Myocyte (in vitro differentiated cells): ENCODE results near the gene SAFB2. TPM values are rescaled to one million over a fixed set of nuclear protein-coding genes. Genes with fewer than 3 reads are reported as not detected.
"Not testable (repeated sequence)": the region's sequence is repeated elsewhere in the genome, so short reads cannot be mapped to it uniquely, and the experiment has no call there.

Experiments used
- DNase-seq: peaks from one replicate; pipeline ENCODE4 v3.0.0-alpha.2; 2012; ENCODE audit warnings: low read depth
- total RNA-seq: library from RNA; depleted of rRNA; stranded (reverse); fragments of >200 nt; gene quantifications from 2 replicates; pipeline ENCODE4 v1.2.3, GENCODE V29; 2014

The SAFB2 gene
- total RNA-seq, 1 donor from 2014 or later, result 30.8 TPM

DNA sequence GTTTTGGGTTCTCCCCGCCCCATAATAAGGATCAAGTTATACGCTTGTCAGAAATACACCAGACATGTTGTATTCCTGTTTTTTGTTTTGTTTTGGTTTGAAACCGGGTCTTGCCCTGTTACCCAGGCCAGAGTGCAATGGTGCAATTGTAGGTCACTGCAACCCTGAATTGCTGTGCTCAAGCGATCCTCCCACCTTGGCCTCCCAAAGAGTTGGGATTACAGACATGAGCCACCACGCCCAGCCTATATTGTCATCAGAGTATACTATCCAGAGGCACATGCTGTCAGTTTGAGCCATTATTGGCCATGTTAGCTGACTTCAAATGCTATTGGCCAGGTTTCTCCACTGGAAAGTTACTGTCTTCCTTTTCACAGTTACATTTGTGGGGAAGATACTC is 10.1 kb upstream of the SAFB2 start:
- DNase-seq, result no peak

DNA sequence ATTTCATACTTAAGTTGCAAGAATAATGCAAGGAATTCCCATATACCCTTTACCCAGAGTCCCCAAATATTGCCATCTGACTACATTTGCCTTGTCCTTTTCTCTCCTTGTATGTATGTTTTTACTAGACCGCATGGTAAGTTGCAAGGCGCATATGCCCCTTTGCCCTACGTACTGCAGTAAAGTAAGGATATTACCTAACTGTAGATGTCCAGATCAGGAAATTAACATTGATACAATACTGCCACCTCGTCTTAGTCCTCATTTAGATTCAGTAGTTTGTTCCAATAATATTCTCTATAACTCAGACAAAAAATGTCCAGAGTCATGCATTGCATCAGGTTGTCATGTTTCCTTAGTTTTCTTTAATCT is 9.7 kb upstream of the SAFB2 start:
- no peak for DNase-seq

DNA sequence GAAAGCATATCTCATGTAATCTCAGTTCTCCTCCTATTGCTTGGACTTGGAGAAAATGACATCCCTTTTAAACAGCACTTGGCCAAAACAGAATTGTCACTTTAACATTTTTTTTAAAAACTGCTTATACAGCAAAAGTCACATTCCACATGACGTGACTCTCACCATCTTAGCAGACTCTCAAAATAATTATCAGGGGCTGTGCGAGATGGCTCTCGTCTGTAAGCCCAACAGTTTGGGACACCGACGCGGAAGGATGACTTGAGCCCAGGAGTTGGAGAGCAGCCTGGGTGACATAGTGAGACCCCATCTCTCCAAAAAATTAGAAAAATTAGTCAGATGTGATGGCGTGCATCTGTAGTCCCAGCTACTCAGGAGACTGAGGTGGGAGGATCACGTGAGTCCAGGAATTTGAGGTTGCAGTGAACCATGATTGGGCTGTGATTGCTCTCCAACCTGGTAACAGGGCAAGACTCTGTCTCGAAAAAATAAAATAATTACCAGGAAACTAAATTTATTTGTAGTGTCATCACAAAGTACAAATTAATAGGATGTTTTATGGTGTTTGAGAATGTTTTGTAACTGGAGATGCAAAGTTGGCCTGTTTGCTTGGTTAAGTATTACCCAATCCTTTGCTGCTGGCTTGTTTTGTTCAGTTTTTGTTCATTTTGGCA is 9.1 kb upstream of the SAFB2 start:
- no peak for DNase-seq

DNA sequence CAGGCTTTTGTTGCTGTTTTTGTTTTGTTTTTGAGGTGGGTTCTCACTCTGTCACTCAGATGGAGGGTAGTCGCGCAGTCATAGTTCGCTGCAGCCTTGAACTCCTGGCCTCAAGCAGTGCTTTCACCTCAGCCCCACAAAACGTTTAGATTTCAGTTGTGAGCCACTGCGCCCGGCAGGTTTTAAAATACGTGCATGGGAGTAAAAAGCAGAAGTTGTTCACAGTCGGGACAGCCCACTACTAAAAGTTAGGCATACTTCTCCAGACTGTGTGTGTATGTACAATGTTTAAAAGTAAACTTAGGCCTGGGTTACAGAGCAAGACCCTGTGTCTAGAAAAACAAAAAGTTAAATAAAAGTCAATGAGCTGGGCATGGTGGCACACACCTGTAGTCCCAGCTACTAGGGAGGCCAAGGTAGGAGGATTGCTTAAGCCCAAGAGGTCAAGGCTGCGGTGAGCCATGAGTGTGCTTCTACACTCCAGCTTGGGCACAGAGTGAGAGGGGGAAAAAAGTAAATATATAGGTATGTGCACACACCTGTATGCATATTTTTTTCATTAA is 6.4 kb upstream of the SAFB2 start:
- DNase-seq, result no peak

DNA sequence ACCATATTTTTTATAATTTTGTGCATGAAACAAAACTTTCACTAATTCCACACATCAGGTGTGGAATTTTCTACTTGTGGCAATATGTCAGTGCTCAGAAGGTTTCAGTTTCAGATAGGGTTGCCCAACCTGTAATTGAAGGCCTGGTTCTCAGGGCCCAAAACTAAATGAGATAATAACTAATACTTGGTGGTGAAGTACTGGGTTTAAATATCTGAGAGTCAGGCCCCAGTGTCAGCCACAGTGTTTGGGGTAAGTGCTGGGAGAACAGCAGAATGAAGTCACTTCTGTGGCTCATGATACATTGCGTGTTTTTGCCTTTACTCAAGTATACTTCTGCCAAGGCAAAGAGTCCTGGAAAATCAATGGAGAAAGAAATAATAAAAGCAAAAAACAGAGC is 5.9 kb upstream of the SAFB2 start:
- peak; percentile 9 for DNase-seq

DNA sequence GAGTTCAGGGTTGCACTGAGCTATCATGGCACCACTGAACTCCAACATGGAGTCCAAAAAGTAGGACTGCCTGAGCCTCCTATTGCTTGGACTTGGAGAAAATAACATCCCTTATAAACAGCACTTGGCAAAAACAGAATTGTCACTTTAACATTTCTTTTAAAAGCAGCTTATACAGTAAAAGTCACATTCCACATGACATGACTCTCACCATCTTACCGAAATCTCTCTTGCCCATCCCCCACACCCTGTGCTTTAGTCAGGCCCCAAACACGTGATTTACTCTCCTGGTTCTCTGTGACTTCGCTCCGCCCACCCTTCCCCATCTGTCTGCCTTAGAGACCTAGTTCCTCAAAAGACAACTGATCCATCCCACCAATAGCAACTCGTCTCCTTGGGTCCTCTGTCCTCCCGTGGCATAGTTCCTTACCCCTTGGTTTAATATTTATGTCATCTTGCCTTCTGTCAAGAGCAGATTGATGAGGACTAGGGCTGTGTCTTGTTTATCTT is 4.9 kb upstream of the SAFB2 start:
- DNase-seq, result peak; percentile 30

DNA sequence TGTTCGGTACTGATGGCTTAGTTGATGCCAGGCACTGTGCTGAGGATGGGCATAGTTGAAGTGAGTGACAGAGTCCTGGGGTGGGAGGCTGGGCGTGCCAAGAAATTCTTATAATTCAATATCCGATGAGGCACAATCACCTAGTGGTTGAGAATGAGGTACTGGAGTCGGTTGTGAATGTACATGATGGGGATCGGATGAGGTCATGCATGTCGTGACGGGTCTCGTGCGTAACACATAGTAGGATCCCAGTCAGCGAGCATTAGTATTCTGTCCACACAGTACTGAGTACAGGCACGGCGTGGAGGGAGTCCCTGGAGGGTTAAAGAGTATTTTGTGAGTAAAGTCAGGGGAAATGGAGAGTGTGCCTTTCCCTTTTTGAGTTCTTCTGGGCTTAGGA is 3.1 kb upstream of the SAFB2 start:
- no peak for DNase-seq

DNA sequence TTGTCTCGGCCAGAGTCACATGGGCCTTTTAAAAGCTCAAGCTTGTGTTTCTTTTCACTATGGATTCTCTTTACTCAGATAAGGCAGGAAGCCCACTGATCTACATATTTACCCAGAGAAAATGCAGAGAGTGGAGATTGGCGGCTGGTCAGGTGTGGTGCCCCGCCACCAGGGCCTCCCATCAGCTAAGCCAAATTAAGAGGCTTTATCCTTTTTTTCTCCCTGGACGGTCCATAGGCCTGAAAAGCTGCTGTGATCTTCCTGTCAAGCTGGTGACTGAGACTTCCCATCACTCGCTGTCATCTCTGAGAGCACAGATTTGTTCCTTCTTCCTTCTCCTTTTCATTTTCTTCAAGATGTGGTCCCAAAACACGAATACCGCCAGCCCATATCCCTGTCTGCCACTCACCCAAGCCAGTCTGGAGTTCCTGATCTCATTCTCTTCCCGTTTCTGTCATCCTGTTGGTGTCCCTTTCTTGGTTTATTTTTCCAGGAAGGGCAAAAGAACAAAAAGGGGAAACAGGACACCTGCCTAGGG is 2.2 kb upstream of the SAFB2 start:
- DNase-seq, result no peak

DNA sequence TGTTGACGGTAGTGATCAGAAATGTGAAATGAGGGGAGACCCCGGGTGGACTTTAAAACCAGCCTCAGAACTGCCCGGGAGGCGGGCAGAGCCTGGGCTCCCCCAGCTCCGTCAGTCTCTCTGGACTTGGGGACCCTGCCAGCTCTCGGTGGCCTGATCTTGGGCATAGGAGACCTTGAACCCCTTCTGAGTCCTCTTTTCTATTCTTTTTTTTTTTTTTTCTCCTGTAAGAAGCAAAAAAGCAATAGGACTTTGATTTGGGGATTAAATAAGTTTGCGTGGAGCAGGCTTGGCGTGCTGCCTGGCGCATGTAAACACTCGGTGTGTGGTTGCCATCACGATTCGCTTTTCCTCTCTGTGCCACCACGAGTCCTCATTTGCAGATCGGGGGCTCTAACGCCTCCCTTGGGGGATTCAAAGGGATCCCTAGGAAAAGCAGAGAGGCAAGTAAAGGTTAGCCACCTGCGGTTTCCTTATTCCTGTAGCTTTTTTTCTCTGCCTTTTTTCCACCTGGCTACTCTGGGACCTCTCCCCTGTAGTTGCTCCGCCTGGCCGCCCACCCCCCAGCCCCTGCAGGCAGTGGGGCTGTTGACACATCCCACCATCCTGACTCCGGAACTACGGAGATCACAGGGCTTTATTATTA is 1.6 kb upstream of the SAFB2 start:
- DNase-seq, result peak; percentile 36

DNA sequence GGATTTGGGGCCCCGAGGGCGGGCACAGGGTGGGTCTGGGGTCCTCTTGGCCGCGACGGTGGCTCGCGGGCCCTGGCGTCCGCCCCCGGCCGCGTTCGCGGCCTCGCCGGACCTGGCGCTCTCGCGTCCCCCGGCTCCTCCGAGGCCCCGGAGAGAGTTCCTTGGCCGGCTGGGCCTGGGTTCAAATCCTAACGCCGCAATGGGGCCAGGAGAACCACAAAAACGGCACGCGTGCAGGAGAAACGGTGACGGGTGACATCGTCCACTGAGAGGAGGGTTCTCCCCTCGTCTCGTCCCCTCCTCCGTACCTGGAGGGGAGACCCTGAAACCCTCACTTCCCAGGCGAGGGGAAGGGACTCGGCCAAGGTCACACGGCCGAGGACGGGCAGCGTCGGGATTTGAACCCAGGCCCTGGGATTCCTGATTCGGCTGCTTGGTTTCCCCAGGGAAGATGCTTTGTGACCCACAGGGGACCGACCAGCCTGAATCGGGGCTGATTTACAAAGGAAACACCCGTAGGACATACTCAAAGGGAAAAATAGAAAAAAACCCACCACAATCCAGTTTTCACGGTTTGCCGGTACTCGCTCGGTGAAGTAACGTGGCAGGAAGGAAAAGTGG is 931 bp upstream of the SAFB2 start:
- peak; percentile 19 for DNase-seq

DNA sequence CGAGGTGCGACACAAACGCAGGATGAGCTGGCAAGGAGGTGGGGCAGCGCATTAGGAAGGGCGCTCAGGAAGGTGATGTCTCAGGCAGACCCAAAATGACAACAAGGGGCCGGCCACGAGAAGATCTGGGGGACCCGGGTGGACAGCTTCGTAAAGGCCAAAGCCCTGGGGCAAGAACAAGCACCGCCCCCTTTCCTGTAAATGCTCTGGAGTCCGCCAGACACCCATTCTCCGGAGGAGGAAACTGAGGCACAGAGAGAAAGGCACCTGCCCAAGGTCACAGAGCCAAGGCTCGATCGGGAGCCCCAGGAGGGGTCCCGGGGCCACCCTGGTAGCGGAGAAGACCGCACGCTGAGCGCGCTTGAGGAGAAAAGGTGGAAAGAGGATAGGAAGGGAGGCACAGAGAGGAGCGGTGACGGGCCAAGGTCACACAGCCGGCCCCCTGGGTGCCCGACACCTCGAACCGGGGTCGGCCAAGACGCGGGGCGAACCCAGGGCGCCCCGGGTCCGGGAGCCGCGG is 571 bp downstream of the SAFB2 start:
- DNase-seq, result peak; percentile 19

DNA sequence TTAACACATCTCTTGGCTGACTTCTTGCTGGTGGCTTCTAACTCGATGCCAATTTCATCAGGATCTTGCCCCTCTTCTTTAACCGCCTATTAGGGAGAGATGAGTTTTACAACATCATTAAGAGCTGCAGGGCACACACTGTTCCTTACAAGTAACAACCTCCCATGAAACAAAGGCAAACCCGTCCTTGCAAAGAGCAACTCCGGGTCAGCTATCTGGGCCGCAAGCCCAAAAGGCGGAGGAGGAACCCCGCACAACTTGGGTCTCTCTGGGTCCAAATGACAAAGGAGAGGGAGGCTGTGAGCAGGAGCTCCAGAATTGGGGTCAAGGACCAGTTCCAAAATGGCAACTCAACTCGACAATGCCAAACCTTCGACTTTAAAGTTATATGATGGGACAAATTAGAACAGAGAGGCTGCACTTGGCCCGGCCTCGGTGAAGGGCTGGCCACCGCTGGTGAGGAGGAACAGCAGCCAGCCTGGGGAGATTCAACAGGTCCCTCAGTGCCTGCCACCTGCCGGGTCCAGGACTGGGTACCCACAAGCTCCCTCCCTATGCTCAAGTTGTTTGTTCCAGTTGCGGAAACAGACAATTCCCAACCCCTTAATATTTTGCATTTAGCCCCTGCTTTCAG is 1.1 kb downstream of the SAFB2 start:
- DNase-seq, result no peak

DNA sequence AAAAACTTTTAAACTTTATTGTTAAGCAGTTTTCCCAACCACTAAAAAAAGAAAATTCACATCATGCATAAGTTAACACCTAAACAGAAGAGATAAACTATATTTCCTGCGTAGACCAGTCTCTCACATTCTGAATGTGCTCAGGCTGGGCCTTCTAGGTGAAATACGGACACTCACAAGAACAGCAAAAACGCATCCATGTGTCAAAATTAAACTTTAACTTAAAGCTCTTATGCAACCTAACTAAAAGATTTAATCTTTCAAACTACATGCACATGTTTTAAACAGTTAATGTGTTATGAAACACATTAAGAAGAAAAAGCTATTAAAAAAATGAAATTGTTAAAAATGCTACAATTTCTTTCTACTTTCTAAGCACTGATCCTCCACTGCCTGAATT is 2.6 kb downstream of the SAFB2 start:
- no peak for DNase-seq

DNA sequence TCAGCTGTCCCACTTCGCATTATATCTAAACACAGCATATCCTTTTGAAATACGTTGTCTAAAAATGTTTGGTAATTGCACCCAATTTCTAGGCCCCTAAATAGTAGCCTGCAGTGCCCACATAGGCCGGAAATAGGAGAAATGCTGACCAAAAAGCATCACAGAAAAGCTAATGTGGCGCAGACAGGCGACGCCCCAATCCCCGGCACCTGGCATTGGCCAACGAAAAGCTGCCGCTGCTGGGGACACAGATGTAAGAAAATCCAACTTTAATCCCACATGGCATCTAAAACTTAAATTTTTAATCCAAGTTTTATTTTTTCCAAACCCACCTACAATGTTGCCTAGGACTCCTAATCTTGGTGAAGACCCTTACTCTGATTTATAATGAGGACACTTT is 4.0 kb downstream of the SAFB2 start:
- no peak for DNase-seq

DNA sequence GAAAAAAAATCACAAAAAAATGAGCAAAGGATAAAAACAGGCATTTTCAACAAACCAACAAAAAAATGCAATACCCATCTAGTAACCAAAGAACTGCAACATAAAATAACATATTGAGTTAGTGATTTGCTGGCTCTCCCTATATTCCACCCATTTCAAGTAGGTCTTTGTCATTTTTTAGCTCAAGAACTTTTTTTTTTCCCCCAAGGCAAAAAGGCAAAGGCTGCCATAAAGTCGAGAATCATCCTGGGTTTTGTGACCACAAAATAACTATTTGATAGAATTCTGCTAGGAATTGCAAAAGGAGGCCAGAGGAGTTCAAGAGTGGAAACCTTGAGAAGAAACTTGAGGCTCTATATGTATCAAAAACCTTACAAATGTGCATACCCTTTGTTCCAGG is 5.5 kb downstream of the SAFB2 start:
- no peak for DNase-seq

DNA sequence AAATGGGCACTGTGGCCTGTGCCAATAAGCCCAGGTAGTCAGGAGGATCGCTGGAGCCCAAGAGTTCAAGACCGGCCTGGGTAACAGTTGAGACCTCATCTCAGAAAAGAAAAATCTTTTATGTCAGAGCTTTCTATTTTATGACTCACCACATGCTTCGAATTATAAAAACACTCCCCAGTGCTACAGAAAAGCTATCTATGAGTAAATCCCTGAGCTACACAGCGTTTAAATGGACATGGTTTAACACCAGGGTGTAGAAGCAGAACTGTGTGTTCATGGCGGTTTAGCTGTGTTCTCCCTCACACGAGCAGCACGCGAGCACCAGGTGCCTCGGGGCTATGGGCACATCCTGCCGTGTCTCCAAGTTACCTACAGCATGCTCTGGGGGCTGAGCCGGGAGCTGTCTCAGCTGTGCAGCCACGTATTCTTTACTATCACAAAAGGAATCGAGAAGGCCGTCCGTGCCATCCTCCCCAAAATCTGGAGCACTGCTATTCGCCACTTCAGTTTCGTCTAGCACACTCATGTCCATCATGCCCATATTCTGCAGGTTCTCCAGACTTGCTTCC is 6.7 kb downstream of the SAFB2 start:
- DNase-seq, result no peak

DNA sequence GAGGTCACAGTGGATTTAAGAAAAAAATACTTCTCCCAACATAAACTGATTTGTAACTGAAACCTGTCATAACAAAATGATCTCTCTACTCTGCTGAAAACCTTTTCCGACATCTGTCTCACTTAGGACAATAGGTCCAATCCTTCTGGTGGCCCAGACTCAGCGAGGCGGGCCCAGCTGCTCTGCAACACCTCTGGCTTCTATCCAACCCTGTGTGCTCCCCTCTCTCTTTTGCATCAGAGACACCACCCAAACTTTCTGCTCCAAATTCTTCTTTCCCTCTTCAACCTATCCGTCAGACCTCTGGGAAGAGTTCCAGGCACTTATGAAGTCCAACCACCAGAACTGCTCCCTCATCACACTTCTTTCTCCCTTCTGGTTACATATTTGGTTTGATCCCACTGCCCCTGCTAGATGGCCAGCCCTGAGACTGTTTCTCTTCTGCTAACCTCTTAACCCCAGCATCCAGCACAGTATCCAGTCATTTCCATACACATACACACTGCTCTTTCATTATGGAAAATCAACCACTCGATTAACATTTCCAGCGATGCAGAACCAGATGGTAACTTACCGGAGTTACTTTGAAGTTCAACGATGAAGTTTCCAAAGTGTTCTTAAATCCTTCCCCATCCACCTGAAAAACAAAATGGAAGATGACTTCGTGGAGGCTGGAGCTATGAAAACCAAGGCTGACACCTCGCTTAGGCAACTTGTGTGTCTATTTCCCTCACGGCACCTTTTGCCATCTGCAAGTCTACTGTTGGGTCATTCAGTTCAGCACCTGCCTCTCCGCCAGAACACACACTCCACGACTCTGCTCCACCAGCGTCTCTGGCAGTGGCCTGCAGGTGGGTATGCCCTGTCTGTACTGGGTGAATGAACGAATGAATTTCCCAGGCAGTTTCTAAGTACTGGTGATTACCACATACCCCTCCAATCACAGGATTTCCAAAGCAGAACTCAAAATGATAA is 9.4 kb downstream of the SAFB2 start:
- DNase-seq, result no peak

DNA sequence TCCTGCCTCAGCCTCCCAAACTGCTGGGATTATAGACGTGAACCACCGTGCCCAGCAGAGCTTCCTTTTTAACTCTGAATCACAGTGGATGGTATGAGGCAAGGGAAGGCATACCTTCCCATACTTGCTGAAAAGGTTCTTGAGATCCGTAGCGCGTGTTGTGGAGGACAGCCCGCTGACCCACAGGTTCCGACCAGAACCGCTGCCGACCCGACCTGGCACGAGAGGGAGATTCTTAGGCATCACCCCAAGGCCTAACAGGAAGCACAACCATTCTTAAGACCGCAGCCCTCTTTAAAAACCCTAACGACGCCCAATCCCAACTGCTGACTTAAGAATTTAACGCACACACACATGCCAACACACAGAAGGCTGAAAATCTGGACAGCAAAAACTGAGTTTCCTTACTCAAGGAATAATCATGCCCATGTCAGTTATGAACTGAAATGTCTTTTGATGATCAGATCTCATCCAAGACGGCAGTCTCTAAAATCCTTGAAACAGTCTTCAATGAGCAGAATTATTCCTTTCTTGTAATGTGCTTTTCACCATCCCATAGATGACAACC is 12.6 kb downstream of the SAFB2 start:
- DNase-seq, result no peak

DNA sequence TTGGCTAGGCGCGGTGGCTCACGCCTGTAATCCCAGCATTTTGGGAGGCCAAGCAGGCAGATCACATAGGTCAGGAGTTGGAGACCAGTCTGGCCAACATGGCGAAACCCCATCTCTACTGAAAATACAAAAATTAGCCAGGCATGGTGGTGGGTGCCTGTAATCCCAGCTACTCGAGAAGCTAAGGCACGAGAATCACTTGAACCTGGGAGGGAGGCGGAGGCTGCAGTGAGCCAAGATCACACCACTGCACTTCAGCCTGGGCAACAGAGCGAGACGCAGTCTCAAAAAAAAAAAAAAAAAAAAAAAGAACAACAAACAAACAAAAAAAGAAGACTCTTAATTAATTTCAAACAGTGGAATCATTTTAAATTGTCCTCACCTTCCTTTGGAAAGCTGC is 13.8 kb downstream of the SAFB2 start:
- not testable (repeated sequence) for DNase-seq
